Activated CD8-positive, alpha-beta memory T cell treated with anti-CD3 and anti-CD28 coated beads, Interleukin-2, amount 50 U/mL, for 1 hour (primary cell): ENCODE results near the gene GOLGA7B.
"Not testable (repeated sequence)": the region's sequence is repeated elsewhere in the genome, so short reads cannot be mapped to it uniquely, and the experiment has no call there.

ENCODE experiments used
- DNase-seq: peaks from one replicate; pipeline ENCODE4 v3.0.0-alpha.2; 2020; ENCODE audit errors: extremely low read depth

The GOLGA7B gene

GRCh38 chr10:97831259-97831658, 18.4 kb upstream of the GOLGA7B start:
- DNase-seq: no peak

GRCh38 chr10:97836446-97836845, 13.2 kb upstream of the GOLGA7B start:
- no peak for DNase-seq

DNA sequence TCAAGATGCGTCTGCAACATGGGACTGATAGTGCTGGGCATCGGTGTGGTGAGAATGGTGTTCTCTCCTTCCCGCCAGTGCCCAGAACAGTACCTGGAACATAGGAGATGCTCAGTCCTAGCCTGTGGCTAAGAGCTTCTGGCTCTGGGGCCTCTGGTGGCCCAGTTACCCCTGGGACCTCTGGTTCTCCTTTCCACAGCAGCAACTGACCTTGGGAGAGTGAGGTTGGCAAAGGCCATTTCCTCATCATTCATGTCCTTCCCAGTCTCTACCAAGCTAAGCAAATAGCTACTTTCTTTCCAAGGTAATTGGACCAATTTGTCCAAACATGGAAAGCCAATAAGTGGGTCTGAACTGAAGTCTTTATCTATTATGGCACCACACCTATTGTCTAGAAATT, 11.6 kb upstream of the GOLGA7B start:
- DNase-seq: no peak

GRCh38 chr10:97841166-97841565, 8.5 kb upstream of the GOLGA7B start:
- not testable (repeated sequence) for DNase-seq

- DNase-seq: not testable (repeated sequence)
These were observed 7.5 kb upstream of the GOLGA7B start for GRCh38 chr10:97842114-97842513.

DNA sequence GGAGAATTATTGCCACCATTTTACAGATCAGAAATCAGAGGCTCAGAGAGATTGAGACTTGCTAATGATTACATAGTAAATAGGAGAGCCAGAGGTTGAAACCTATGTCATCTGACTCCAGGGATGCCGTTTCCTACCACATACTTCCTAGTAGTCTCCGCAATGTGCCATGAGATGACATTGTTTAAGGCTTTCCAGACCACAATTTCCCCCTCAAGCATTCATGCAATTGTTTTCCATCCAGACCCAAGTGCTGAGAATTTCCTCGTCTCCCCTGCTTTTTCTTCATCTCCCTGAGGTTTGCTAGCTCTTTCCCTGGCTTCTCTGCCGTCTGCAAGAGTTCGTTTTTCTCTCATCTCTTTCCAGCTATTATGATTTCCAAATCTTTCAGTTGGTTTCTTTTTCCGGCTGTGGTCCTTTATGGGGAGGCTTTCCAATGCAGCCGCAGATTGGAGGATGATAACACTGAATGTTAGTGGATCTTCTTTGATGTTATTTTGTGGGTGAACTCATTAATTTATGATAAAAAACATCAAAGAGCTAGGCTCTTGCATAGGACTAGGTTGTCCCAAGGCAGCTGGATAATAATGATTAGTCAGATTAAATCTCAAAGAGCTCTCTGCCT, 6.9 kb upstream of the GOLGA7B start:
- no peak for DNase-seq

DNA sequence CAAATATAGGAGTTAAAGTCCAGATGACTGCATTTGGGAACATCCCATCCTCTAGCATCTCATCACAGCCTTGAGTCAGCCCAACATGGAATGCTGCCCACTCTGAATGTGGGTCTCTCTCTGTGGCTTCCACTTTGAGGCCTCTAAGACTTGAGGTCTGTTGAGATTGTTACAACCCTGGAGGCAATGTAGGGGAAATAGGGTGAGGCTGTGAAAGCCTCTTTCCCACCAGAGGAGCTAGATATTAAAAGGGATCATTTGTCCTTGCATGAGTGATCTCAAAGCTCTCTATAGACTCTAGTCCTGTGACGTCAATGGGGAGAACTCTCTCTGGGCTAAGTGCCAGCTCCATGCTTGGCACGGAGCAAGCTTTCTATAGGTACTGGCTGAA, 6.4 kb upstream of the GOLGA7B start:
- DNase-seq: no peak

GRCh38 chr10:97843972-97844371, 5.7 kb upstream of the GOLGA7B start:
- not testable (repeated sequence) for DNase-seq

- DNase-seq: no peak
These were observed 5.0 kb upstream of the GOLGA7B start for GRCh38 chr10:97844678-97845077.

DNA sequence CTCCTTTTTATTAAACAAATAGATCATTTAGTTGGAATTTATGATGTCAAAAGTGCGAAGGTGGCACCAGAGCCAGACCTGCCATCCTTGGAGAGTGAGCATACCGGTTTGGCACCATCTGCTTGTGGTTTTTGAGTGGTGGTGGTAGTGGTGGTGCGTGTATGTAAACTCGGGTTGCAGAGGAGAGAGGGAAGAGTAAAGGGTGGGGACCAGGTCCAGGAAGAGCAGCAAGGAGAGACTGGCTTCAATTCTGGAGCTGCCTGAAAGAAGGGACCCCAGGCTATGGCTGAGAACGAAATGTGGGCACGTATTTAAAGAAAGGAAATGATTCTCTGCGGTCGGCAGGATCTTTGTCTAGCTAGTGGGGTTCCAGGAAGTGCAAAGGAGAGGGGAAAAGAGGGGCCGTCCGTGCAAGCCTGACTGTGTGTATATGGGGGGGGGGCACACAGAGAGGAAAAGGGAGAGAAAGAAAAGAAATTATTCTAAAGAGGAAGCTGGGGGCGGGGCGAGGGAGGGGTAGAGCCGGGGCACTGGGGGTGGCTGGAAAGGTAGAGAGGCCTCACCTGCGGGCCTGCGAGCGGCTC, 448 bp upstream of the GOLGA7B start:
- no peak for DNase-seq

DNA sequence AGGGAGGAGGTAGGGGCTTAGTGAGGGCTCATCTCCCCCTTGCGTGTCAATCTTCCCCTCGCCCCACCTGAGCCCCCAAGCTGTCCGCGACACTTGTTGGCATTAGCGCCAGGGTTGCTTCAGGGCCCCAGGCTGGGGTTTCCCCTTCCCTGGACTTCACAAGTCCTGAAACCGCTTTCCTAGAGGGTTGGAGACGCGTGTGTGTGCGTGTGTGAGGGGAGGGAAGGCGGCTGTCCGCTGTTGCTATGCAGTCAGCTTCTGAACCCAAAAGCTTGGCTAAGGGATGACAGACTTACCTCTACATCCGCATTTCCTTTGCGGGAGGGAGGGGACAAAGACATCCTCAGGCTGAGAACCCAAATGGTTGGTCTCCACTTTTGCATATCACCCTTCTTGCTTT, 803 bp downstream of the GOLGA7B start:
- DNase-seq: no peak

GRCh38 chr10:97851341-97852001, 1.8 kb downstream of the GOLGA7B start:
- DNase-seq: no peak

- DNase-seq: no peak
These were observed 2.6 kb downstream of the GOLGA7B start for GRCh38 chr10:97852277-97852676.

DNA sequence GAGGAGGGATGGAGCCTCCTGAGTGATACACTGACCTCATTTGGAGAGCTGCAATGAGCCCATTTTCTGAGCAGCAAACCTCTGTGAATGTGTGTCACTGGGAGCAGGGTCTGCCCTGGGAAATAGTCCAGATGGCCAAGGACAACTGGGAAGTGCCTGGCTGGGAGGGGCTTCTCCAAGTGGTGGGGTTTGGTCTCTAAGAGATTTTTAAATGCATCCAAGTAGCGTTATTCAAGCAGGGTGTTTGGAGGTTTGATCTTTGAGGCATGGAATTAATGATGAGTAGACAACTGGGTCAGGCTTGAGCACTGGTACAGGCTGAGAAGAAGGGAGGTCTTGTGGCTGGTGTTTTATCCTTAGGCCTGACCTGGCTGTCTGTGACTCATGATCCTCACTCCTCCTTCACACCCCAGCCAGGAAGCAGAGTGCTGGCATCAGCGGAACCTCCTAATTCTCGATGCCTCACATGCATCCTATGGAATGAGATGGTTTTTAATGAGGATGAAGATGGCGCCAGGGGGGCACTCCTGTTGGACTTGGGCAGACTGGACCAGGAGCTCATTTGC, 3.3 kb downstream of the GOLGA7B start:
- DNase-seq: no peak

GRCh38 chr10:97854743-97855142, 5.1 kb downstream of the GOLGA7B start:
- DNase-seq: no peak

DNA sequence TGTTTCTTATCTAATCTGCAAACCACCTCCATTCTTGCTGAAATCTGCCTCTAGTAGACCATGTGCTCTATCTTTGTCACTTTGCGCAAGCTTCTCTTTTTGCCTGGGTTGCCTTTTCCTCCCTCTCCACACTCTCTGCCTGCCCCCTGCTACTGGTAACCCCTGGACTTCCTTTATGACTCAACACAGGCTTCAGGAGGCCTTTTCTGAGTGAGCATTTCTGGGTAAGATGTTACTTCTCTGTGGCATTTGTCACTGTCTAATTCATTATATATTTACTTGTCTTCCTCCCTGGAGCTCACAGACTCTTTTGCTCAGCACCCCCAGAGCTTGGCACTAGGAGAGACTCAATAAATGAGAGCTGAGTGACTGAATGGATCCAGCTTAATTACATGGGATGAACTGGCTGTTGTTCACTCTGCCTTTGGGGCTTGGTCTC, 8.4 kb downstream of the GOLGA7B start:
- DNase-seq: no peak

- DNase-seq: no peak
These were observed 11.6 kb downstream of the GOLGA7B start for GRCh38 chr10:97861097-97861750.

DNA sequence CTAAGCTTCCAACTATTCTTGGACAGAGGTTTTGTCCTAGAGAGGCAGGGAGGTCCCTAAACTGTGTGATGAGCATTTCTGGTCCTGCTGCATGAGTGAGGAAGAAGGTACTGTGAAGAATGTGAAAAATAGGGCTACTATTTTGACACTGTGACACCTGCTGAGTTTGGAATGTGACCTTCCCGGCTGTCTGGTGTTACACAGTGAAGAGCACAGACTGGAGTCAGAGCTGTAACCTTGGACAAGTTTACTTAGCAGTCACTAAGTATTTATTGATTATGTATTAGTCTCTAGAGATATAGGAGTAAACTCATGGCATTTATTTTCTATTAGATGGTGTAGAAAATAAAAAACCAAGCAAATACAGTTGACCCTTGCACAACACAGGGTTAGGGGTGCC, 12.3 kb downstream of the GOLGA7B start:
- no peak for DNase-seq

DNA sequence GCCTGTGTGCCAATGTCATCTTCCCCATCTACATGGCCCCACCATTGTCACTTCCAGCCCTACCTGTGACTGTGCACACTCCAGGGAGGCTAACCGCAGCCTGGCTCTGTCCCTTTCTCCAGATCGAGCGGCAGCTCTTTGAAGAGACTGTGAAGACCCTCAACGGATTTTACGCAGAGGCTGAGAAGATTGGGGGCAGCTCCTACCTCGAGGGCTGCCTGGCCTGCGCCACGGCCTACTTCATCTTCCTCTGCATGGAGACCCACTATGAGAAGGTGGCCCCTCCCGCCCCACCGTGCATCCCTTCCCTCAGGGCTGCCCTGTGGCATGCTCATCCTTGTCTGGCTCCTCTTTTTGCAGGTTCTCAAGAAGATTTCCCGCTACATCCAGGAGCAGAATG, 14.2 kb downstream of the GOLGA7B start:
- no peak for DNase-seq

DNA sequence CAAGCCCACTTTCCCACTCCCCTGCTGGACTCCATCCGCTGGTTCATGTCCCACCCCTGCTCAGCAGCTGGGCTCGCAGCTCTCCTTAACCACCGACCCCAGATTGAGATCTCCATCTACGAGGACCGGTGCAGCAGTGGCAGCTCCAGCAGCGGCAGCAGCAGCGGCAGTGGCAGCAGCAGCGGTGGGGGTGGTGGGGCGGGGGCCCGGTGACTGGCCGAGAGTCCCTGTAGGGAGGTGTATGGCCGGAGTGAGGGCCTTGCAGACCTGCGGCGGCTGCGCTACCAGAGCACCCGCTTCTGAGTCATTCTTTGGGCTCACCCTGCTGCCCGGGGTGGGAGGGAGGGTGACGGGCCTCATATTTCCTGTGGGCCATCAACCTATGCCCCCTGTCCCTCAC, 15.8 kb downstream of the GOLGA7B start:
- DNase-seq: no peak

- DNase-seq: no peak
These were observed 17.0 kb downstream of the GOLGA7B start for GRCh38 chr10:97866524-97867219.

- DNase-seq: no peak
These were observed 17.7 kb downstream of the GOLGA7B start for GRCh38 chr10:97867220-97867800.
